Measurements from ENCODE around the gene EVX2.

Gene EVX2

DNA sequence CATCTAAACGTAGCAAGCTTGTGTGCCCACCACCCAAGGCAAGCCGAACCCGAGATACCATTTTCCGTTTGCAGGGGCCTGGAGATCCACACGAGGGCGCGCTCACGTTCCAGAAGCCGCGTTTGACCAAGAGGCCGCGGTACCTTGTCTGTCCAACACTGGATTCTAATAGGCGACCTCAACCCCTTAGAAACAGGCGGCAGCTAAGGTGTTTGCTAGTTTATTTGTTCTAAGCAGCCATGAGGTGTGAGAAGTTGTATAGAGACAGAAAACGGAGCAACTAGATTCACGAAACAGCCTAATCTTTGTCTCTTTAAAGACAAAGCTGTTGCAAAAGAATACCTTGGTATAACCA lies 27.5 kb upstream of the EVX2 start:
- peak; percentile 67 for DNase-seq (ENCODE audit: low read depth)
- no peak overlapping the region for H3K4me3 ChIP-seq (ENCODE audit: control insufficient read depth, low read depth, low read length)
- TF ChIP-seq, protein P1, sequence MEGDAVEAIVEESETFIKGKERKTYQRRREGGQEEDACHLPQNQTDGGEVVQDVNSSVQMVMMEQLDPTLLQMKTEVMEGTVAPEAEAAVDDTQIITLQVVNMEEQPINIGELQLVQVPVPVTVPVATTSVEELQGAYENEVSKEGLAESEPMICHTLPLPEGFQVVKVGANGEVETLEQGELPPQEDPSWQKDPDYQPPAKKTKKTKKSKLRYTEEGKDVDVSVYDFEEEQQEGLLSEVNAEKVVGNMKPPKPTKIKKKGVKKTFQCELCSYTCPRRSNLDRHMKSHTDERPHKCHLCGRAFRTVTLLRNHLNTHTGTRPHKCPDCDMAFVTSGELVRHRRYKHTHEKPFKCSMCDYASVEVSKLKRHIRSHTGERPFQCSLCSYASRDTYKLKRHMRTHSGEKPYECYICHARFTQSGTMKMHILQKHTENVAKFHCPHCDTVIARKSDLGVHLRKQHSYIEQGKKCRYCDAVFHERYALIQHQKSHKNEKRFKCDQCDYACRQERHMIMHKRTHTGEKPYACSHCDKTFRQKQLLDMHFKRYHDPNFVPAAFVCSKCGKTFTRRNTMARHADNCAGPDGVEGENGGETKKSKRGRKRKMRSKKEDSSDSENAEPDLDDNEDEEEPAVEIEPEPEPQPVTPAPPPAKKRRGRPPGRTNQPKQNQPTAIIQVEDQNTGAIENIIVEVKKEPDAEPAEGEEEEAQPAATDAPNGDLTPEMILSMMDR (conservative IDR thresholded peaks at IDR 0.05; ENCODE audit: control insufficient read depth, insufficient read depth, low read depth, low read length) = peak; percentile 85

DNA sequence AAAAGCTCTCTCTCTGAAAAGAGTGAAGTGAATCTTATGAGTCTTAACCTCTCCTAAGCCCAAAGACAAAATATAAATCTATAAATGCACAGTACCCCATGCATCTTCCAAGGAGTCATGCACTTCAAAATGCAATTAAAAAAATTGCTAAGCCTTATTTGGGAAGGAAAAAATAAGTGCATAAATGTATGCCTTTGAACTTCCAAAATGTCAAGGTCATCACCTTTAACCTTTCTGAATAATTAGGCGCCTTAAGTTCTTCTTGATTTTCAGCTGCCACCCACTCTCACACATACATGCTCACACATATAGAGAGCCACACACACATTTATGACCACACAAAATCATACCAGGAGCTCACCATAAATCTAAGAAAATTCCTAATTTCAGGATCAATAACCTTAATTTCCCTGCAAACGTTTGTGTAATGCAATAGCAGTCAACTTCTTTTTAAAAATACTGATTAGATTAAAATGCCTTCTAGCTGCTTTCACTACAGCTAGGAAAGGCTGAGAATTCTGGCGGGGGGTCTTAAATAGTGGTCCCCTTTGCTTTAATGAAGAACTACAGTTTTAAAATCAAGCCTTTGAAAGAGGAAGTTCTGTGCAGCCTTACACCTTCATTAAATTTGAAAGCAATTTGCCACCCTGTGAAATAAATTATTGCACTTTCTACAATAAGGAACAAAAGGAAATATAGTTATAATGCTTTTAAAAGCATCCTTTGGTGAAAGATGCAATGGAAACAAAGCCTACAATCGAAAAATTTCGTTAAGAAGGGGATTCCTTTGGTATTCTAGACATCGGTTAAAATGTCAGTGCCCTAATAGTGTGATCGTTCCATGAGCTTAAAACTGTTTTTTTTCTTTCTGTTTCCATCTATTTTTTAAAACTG lies 26.9 kb upstream of the EVX2 start:
- DNase-seq (ENCODE audit: low read depth) = no peak
- no peak overlapping the region for H3K4me3 ChIP-seq (ENCODE audit: control insufficient read depth, low read depth, low read length)
- TF ChIP-seq, protein P1 (conservative IDR thresholded peaks at IDR 0.05; ENCODE audit: control insufficient read depth, insufficient read depth, low read depth, low read length) = no peak

DNA sequence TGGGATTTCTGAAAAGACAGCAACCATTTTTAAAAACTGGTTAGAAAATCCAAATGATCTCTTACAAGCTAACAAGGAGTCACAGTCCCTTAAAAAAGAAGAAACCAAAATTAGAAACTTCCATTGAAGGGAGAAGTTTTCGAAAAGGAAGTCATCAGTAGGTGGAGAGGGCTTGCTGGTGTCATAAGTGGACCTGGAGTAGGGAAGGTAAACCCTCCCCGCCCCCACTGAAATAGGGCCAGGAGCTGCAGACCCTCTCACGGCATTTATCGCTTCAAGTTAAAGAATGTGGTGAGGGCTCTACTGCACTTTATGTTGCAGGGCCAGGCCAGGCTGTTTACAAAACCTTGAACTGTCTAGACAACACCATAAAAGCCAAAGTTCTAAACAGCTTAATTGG lies 26.2 kb upstream of the EVX2 start:
- TF ChIP-seq, protein P1 (conservative IDR thresholded peaks at IDR 0.05; ENCODE audit: control insufficient read depth, insufficient read depth, low read depth, low read length) = no peak
- H3K4me3 ChIP-seq (ENCODE audit: control insufficient read depth, low read depth, low read length) = no peak overlapping the region
- DNase-seq (ENCODE audit: low read depth) = no peak

DNA sequence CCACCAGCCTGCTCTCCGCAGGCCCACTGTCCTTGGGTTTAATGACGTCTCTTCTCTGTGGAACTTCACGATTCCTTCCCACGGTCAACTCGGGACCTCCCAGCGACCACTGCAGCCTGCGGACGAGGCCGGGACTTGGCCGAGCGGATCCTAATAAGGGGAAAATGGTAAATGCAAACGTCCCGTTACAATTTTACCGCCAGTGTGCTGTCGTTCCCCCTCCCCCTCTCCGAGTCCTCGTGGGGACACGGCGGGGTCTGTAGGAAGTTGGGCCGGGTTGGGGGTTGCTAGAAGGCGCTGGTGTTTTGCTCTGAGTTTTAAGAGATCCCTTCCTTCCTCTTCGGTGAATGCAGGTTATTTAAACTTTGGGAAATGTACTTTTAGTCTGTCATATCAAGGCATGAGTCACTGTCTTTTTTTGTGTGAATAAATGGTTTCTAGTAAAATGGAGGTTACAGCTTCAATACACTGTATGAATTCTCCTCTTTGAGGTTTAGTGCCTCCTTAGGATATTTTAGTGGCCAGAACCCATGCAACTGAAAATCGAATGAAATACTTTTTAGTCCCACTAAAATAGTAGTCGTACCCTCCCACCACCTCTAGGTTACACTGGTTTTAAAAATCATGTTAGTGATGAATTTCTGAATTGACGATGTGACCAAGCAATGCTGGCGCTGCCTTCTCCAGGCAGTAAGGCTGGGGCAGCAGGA lies 25.6 kb upstream of the EVX2 start:
- no peak overlapping the region for H3K4me3 ChIP-seq (ENCODE audit: control insufficient read depth, low read depth, low read length)
- no peak for DNase-seq (ENCODE audit: low read depth)
- TF ChIP-seq, protein P1 (conservative IDR thresholded peaks at IDR 0.05; ENCODE audit: control insufficient read depth, insufficient read depth, low read depth, low read length) = no peak

DNA sequence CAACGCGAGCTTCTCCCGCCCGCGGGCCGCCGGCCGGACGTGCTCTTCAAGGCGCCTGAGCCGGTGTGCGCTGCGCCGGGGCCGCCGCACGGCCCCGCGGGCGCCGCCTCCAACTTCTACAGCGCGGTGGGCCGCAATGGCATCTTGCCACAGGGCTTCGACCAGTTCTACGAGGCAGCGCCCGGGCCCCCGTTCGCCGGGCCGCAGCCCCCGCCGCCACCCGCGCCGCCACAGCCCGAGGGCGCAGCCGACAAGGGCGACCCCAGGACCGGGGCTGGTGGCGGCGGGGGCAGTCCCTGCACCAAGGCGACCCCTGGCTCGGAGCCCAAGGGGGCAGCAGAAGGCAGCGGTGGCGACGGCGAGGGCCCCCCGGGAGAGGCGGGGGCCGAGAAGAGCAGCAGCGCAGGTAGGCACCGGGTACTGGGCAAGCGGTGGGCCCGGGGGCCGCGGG lies 24.0 kb upstream of the EVX2 start:
- TF ChIP-seq, protein P1 (conservative IDR thresholded peaks at IDR 0.05; ENCODE audit: control insufficient read depth, insufficient read depth, low read depth, low read length) = no peak
- no peak overlapping the region for H3K4me3 ChIP-seq (ENCODE audit: control insufficient read depth, low read depth, low read length)
- DNase-seq (ENCODE audit: low read depth) = no peak

DNA sequence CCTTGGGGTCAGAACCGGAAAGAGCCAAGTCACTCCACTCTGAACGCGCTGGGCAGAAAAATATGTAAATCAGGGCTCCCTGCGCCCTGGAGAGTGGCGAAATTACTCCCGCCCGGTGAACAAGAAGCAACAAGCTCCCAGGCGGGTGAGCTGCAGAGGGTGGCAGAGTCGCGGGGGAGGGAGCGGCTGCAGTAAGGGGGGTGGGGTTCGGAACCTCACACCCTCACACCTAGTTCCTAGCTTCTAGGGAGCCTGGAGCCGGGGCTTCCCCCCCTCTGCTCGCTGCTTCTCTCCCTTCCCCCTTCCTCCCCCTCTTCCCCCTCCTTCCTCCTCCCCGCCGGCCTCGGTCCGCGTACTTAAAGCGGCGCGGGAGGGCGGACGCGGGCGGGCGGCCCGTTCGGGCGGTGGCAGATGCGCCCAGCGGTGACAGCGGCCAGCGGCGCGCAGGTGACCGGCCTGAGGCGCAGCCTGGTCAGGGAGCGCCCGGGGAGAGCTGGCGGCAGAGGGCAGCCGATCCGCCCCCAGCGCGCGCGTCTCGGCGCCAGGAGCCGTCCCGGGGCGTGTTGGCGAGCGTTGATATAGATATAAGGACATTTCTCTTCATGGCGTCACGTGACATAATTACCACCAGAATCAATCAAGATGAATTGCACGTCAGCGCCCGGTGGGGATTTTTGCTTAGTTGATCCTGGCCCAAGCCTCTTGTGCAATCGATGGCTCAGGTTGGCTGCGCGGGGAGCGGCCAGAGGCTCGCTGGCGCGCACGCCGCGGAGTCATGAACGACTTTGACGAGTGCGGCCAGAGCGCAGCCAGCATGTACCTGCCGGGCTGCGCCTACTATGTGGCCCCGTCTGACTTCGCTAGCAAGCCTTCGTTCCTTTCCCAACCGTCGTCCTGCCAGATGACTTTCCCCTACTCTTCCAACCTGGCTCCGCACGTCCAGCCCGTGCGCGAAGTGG lies 23.1 kb upstream of the EVX2 start, which contains the start of gene HOXD11:
TSS of gene HOXD11 (plus strand) at position 700 of the 959 bp plus-strand sequence. CDS start at position 776, 76 bp downstream.
- TF ChIP-seq, protein P1 (conservative IDR thresholded peaks at IDR 0.05; ENCODE audit: control insufficient read depth, insufficient read depth, low read depth, low read length) = no peak
- peak; percentile 72 for DNase-seq (ENCODE audit: low read depth)
- peak within 1 kb of the TSS; percentile 13 for H3K4me3 ChIP-seq (ENCODE audit: control insufficient read depth, low read depth, low read length)

All from fibroblast of mammary gland (primary cell).